ENCODE measurements around the gene SIX2.

The SIX2 gene

DNA sequence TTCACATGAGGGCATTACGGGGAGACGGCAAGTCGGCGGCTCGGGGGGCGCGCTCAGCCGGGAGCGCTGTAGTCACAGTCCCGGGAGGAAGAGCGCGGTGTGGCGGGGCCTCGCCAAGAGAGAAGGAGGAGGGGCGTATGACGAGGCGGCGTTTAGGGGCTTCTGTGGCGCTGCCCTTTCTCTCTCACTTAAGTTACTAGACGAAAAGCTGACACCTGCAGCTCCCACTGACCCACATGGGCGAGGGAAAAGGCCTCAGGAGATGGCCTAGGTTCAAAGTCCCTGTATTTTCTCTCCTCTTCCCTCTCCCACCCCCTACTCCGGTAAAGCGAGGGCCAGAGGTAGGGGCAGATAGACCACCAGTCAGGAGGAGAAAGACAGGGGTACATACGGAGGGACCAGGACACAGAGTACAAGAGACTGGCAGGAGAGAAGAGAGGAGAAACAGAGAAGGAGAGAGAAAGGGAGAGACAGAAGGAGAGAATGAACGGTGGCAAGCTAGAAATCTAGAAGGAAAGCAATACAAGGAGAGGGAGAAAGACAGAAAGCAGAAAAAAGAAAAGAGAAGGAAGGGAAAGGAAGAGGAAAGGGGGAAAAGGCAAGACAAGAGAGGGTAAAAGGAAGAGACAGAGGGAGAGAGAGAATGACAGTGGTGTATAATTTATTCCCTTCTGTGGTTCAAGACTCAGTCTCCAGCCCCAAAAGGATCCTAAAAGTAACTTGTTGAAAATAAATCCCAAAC is 3.8 kb downstream of the SIX2 start:
- no peak for DNase-seq (ENCODE audit: low read depth, low spot score)
- no peak overlapping the region for H3K4me3 ChIP-seq (ENCODE audit: low read length)

DNA sequence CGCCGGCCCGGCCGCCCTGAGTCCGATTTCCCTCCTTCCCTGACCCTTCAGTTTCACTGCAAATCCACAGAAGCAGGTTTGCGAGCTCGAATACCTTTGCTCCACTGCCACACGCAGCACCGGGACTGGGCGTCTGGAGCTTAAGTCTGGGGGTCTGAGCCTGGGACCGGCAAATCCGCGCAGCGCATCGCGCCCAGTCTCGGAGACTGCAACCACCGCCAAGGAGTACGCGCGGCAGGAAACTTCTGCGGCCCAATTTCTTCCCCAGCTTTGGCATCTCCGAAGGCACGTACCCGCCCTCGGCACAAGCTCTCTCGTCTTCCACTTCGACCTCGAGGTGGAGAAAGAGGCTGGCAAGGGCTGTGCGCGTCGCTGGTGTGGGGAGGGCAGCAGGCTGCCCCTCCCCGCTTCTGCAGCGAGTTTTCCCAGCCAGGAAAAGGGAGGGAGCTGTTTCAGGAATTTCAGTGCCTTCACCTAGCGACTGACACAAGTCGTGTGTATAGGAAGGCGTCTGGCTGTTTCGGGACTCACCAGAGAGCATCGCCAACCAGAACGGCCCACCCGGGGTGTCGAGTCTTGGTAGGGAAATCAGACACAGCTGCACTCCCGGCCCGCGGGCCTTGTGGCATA is 4.6 kb downstream of the SIX2 start:
- no peak overlapping the region for H3K4me3 ChIP-seq (ENCODE audit: low read length)
- DNase-seq (ENCODE audit: low read depth, low spot score): no peak

DNA sequence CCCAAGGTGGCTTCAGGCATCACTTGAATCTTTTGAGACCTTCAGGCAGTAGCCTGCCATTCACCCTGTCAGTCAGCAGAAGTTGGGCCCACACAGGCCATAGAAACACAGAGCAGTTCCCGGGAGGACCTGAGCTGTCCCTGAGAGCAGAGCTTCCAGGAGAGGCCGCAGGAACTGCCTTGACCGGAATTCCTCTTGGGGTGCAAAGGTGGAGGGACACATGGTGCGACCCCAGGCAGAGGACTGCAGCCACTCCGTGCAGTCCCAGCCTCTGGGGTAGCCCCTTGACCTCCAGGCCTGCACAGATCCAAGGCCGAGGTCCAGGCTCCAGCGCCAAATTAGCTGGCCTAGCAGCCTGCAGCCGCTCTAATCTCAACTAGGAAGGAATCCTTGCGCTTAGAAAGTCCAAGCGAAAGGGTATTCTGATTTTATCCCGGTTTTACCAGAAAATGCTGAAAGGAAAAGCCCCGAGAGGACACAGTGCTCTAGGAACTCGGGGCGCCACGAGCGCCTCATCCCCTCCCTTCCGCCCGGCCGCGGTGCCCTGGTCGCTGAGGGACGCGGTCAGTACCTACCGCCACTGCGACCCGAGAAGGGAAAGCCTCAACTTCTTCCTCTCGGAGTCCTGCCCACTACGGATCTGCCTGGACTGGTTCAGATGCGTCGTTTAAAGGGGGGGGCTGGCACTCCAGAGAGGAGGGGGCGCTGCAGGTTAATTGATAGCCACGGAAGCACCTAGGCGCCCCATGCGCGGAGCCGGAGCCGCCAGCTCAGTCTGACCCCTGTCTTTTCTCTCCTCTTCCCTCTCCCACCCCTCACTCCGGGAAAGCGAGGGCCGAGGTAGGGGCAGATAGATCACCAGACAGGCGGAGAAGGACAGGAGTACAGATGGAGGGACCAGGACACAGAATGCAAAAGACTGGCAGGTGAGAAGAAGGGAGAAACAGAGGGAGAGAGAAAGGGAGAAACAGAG is 5.4 kb downstream of the SIX2 start:
- DNase-seq (ENCODE audit: low read depth, low spot score): no peak
- no peak overlapping the region for H3K4me3 ChIP-seq (ENCODE audit: low read length)

DNA sequence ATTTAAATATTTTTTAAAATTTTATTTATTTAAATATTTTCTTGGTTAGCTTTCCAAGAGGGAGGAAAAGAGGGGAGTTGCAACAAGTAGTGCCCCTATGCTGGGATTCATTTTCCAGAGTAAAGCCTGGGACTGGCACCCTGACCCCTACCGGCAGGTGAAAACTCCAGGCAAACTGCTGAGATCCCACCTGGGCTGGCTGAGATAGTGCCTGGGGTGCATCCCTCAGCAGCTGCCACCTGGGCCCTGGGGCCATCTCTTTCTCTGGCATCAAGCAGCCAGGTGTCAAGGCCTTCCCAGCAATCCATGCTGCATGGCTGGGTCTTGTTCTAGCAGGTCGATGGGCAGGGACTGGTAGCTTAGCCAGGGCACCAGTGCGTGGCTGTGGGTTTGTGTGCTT is 6.6 kb downstream of the SIX2 start:
- DNase-seq (ENCODE audit: low read depth, low spot score): no peak
- no peak overlapping the region for H3K4me3 ChIP-seq (ENCODE audit: low read length)

DNA sequence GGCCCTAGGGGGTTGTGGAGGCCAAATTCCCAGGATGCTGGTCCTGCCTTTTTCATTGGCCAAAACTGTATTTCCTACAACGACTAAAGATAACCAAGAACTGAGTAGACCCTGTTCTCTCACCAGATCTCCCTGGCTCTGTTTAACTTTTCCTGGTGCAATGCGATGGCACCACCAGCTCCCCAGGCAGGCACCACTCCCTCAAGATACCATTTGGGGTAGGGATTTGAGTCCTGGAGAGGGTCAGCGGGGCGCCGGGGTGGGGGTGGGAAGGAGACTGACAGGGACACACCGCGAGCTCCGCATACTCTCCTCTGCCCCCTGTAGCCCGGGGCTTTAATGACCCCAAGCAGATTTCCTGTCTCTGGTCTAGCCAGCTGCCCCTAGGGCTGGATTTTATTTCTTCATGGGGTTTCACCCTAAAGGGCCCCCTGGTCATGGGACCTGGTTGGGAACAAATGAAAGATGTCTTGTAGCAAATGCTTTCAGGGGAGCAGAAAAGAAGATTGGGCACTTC is 7.3 kb downstream of the SIX2 start:
- DNase-seq (ENCODE audit: low read depth, low spot score): no peak
- H3K4me3 ChIP-seq (ENCODE audit: low read length): no peak overlapping the region

DNA sequence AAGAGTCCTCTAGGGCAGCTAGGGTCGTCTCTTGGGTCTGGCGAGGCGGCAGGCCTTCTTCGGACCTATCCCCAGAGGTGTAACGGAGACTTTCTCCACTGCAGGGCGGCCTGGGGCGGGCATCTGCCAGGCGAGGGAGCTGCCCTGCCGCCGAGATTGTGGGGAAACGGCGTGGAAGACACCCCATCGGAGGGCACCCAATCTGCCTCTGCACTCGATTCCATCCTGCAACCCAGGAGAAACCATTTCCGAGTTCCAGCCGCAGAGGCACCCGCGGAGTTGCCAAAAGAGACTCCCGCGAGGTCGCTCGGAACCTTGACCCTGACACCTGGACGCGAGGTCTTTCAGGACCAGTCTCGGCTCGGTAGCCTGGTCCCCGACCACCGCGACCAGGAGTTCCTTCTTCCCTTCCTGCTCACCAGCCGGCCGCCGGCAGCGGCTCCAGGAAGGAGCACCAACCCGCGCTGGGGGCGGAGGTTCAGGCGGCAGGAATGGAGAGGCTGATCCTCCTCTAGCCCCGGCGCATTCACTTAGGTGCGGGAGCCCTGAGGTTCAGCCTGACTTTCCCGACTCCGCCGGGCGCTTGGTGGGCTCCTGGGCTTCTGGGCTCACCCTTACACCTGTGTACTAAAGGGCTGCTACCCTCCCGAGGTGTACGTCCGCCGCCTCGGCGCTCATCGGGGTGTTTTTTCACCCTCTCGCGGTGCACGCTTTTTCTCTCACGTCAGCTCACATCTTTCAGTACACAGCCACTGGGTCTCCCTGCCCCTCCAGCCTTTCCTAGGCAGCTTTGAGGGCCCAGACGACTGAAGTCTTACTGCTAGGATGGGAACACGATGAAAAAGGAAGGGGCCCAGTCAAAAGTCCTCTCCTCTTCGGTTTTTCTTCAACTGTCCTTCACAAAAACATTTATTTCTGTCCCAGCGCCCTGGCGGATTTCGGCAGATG is 8.1 kb downstream of the SIX2 start:
- DNase-seq (ENCODE audit: low read depth, low spot score): no peak
- H3K4me3 ChIP-seq (ENCODE audit: low read length): no peak overlapping the region

DNA sequence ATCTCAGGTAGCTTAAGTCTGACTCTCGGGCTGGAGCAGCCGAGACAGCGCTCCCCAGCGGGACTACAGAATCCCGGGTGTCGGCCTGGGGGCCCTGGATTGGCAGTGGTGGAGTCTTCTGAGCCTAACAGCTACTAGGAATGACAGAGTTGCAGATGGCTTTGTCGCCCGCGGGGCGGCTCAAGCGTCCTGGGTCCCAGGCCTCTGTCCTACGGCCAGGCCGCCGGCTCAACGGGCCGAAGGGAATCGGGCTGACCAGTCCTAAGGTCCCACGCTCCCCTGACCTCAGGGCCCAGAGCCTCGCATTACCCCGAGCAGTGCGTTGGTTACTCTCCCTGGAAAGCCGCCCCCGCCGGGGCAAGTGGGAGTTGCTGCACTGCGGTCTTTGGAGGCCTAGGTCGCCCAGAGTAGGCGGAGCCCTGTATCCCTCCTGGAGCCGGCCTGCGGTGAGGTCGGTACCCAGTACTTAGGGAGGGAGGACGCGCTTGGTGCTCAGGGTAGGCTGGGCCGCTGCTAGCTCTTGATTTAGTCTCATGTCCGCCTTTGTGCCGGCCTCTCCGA is 8.8 kb downstream of the SIX2 start:
- H3K4me3 ChIP-seq (ENCODE audit: low read length): no peak overlapping the region
- DNase-seq (ENCODE audit: low read depth, low spot score): no peak

DNA sequence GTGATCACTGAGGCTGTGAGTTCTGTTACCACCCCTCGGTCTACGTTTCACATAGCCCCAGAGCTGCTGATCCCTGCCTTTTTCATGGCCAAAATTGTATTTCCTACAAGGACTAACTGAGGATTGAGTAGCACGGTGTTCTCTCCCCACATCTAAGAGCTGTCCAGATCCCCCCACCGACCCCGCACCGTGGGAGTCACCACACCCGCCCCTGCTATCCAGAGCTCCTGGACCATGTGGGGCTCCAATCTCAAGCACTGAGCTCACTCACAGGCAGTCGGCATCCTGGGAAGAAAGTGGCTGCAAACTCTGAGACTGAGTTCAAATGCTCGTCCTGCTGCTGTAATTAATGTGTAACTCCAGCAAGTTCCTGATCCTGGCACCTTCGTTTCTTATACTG is 9.7 kb downstream of the SIX2 start:
- DNase-seq (ENCODE audit: low read depth, low spot score): no peak
- no peak overlapping the region for H3K4me3 ChIP-seq (ENCODE audit: low read length)

DNA sequence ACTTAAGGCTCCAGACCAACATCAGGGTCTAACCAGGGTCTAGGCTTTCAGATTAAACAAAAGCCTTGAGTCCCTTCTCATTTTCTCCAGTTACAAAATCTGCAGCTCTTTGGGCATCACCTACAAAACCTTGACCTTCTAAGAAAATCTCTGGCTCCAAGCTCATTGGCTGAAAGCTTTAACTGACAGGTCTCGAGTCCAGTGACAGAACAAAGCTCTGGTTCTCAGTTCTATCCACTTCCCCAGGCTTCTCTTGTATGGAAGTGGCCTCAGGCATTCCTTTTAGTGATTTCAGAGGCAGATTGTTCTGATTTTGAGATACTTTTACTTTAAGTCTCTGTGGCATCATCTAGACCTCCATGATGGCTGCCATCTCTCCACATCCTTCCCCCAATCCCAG is 11.3 kb downstream of the SIX2 start:
- no peak for DNase-seq (ENCODE audit: low read depth, low spot score)
- no peak overlapping the region for H3K4me3 ChIP-seq (ENCODE audit: low read length)

DNA sequence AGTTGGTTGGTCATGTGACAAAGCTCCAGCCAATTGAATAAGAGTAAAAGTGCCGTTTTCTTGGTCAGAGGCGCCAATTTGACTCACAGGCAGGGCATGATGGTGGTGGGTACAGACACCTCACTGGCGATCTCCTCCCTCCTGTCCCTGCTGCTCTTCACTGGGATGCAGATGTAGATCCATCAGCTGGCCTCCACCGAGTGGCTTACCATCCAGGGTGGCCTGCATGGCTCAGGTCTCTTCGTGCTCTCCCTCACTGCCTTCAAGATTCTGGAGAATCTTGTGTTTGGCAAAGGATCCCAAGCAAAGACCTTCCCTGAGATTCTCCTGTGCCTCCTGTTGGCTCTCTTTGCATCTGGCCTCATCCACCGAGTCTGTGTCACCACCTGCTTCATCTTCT is 12.9 kb downstream of the SIX2 start:
- no peak overlapping the region for H3K4me3 ChIP-seq (ENCODE audit: low read length)
- DNase-seq (ENCODE audit: low read depth, low spot score): no peak

DNA sequence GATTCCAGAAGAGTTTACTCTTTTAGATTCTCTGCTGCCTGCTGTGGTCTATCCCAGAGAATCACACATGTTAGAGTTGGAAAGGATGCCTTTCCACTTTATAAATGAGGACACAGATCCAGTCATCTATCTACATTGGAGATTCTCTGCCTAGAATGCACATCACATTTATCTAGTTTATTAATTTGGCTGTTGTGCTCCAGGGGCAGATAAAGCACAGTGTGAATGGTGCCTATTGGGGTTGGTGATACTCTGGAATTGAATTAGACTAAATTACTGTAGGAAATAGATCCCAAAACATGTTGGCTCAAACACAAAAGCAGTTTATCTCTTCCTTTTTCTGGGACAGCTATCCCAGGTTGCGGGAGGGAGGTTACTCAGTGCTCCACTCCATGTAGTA is 14.9 kb downstream of the SIX2 start:
- DNase-seq (ENCODE audit: low read depth, low spot score): no peak
- no peak overlapping the region for H3K4me3 ChIP-seq (ENCODE audit: low read length)

DNA sequence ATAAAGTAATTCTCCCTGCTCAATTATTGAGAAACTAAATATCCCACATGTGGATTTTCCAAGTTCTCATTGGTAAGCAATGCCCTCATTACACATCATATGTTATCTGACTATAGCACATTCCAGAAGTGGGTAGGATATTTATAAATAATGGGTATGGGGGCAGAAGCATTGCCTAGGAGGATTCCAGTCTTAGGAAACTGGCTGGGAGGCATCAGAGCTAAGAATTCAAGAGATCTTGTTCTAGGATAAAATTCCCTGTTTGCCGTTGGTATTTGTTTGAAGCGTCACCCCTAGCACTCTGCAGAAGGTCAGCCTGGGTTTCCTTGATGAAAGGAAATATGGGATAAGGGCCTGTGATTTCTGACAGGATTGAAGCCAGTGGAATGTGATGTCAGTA is 20.1 kb downstream of the SIX2 start:
- DNase-seq (ENCODE audit: low read depth, low spot score): no peak
- H3K4me3 ChIP-seq (ENCODE audit: low read length): no peak overlapping the region

DNA sequence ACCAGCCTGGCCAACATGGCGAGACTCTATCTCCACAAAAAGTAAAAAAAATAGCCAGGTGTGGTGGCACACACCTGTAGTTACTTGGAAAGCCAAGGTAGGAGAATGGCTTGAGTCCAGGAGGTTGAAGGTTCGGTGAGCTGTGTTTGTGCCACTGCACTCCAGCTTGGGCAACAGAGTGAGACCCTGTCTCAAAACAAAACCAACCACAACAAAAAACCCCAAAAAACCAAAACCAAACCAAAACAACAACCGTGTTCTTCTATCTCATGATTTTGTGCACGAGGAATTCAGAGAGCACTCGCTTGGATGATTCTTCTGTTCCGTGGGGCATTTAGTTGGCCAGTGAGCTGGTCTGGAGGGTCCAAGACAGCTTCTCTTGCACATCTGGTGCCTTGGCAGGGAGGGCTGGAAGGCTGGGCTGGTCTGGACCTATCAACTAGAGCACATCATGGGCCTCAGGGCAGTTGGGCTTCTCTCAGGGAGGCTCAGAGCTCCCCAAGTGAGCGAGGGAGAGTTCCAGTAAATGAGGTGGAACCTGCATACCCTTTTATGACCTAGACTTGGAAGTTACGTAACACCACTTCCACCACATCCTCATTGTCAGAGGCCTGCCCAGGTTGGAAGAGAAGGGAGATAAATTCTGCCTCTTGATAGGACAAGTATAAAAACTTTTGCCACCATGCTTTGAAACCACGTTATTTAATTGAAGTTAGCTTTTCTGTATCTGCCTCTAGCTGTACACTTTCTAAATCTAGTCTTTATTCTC is 25.2 kb downstream of the SIX2 start:
- DNase-seq (ENCODE audit: low read depth, low spot score): no peak
- H3K4me3 ChIP-seq (ENCODE audit: low read length): no peak overlapping the region

DNA sequence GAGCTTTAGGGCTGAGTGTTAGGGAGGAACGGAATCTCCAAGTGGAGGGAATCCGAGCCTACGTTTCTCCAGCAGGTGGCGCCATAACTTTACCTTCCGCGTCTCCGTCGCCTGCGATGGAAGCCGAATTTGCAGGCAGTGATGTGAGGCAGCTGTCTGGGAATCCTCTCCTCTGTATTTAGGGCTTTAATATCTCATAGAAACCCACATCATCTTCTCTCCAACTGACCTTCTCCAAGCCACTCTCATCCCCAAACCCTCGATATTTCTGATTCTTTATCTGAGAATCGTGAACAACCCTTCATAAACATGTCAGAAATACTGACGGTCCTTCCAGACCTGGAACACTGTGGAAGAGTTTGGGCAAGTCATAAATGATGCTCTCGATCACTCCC is 27.5 kb downstream of the SIX2 start:
- H3K4me3 ChIP-seq (ENCODE audit: low read length): no peak overlapping the region
- DNase-seq (ENCODE audit: low read depth, low spot score): peak; percentile 46

DNA sequence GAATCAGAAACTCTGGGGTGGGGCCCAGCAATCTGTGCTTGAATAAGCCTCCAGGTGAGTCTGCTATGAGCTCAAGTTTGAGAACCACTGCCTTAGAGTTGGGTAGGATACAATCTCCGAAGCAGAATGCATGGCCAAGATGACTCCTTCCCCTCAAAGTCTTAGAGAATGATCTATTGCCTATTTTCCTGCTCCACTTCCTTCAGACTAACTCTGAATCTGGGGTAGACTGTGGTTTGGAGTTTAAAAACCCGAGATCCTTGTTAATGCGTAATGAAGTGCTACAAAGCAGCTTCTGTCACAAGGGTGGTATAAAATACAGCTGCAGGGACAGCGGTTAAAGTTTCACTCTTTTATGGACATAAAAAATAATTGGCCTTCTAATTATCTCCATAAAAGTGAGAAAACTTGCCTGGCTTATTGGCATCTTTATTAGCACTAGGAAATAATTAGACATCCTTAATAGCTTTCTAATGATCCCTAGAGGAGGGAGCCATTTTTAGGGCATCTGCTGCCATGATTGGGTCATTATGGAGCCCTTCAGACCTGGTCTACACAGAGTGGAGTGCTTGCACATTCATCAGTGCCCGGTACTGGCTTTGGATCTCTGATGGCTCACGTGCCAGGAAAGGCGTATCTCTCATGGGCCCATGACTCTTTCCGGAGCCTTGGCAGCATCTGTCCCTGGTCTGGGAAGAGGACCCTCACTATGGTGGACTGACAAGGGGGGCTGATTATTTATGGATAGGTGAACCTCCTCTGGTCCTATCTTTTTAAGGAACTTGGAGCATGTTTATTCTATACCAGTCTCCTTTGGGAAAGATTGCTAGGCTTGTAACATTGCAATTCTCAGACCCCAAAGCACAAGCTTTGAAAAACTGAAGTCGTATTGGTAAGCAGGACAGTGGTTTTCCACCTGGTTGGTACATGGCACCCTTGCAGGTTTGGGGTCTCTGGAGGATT is 28.2 kb downstream of the SIX2 start:
- no peak overlapping the region for H3K4me3 ChIP-seq (ENCODE audit: low read length)
- DNase-seq (ENCODE audit: low read depth, low spot score): no peak

DNA sequence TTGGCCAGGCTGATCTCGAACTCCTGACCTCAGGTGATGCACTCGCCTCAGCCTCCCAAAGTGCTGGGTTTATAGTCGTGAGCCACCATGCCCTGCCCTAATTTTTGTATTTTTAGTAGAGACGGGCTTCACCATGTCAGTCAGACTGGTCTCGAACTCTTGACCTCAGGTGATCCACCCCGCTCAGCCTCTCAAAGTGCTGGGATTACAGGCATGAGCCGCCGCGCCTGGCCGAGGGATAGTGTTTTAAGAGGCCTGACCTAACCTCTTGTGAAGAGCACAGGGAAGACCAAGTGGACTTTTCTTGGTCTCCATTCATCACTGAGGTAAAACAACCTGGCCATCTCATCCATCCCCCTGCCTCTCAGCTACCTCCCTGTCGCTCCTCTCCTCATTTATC is 29.7 kb downstream of the SIX2 start:
- no peak overlapping the region for H3K4me3 ChIP-seq (ENCODE audit: low read length)
- no peak for DNase-seq (ENCODE audit: low read depth, low spot score)

Data from Jurkat, Clone E6-1 (cell line).